ENCODE measurements around the gene MAP7D3.

The MAP7D3 gene

DNA sequence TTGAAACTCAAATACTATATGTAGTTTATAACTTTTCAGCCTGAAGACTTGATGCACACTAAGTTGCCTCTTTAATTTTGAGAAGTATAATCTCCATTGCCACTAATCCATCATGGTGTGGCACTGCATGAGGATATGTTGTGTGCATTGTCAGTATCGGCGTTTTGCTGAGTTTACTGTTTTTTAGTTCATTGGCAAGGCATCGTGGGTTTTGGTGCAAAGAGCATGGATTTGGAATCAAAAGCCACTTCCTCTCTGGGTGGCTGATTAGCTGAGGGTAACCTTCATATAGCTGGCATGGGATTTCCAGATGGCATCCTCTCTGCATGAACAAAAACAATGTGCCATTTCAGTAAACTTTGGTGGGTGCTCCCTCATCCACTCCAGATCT, 65.2 kb downstream of the MAP7D3 start:
- no peak for TF ChIP-seq TOX (CRISPR knock-in tag; IDR thresholded peaks at IDR 0.05; ENCODE audit: borderline replicate concordance)
- peak; percentile 25; the same call in 2 of the 3 replicates for ATAC-seq

GRCh38 chrX:136185401-136186022, 65.7 kb downstream of the MAP7D3 start:
- TF ChIP-seq, protein P1, sequence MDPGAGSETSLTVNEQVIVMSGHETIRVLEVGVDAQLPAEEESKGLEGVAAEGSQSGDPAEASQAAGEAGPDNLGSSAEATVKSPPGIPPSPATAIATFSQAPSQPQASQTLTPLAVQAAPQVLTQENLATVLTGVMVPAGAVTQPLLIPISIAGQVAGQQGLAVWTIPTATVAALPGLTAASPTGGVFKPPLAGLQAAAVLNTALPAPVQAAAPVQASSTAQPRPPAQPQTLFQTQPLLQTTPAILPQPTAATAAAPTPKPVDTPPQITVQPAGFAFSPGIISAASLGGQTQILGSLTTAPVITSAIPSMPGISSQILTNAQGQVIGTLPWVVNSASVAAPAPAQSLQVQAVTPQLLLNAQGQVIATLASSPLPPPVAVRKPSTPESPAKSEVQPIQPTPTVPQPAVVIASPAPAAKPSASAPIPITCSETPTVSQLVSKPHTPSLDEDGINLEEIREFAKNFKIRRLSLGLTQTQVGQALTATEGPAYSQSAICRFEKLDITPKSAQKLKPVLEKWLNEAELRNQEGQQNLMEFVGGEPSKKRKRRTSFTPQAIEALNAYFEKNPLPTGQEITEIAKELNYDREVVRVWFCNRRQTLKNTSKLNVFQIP (CRISPR knock-in tag; IDR thresholded peaks at IDR 0.05; ENCODE audit: borderline replicate concordance, low read depth): no peak
- TF ChIP-seq ISL1 (CRISPR knock-in tag; IDR thresholded peaks at IDR 0.05) (peak; percentile 10; the same call in 1 of the 2 replicates), ZC3H10 (CRISPR knock-in tag; IDR thresholded peaks at IDR 0.05) (no peak), ARNTL (CRISPR knock-in tag; IDR thresholded peaks at IDR 0.05; ENCODE audit: borderline replicate concordance, low read depth) (no peak)
- ATAC-seq: peak; percentile 94

- ATAC-seq: no peak
- TF ChIP-seq SNAI2 (CRISPR knock-in tag; IDR thresholded peaks at IDR 0.05) (no peak), CSRNP3 (CRISPR knock-in tag; IDR thresholded peaks at IDR 0.05) (no peak), ZFP30 (CRISPR knock-in tag; IDR thresholded peaks at IDR 0.05) (no peak), RARB (CRISPR knock-in tag; IDR thresholded peaks at IDR 0.05) (no peak), ESRRG (CRISPR knock-in tag; IDR thresholded peaks at IDR 0.05) (no peak), ZNF565 (CRISPR knock-in tag; conservative IDR thresholded peaks at IDR 0.05; ENCODE audit: low read depth) (no peak), CREB5 (CRISPR knock-in tag; IDR thresholded peaks at IDR 0.05; ENCODE audit: low read depth) (no peak), ISL1 (CRISPR knock-in tag; IDR thresholded peaks at IDR 0.05) (no peak), ZNF70 (CRISPR knock-in tag; IDR thresholded peaks at IDR 0.05) (no peak)
- TF ChIP-seq, protein P2, sequence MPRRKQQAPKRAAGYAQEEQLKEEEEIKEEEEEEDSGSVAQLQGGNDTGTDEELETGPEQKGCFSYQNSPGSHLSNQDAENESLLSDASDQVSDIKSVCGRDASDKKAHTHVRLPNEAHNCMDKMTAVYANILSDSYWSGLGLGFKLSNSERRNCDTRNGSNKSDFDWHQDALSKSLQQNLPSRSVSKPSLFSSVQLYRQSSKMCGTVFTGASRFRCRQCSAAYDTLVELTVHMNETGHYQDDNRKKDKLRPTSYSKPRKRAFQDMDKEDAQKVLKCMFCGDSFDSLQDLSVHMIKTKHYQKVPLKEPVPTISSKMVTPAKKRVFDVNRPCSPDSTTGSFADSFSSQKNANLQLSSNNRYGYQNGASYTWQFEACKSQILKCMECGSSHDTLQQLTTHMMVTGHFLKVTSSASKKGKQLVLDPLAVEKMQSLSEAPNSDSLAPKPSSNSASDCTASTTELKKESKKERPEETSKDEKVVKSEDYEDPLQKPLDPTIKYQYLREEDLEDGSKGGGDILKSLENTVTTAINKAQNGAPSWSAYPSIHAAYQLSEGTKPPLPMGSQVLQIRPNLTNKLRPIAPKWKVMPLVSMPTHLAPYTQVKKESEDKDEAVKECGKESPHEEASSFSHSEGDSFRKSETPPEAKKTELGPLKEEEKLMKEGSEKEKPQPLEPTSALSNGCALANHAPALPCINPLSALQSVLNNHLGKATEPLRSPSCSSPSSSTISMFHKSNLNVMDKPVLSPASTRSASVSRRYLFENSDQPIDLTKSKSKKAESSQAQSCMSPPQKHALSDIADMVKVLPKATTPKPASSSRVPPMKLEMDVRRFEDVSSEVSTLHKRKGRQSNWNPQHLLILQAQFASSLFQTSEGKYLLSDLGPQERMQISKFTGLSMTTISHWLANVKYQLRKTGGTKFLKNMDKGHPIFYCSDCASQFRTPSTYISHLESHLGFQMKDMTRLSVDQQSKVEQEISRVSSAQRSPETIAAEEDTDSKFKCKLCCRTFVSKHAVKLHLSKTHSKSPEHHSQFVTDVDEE (CRISPR knock-in tag; IDR thresholded peaks at IDR 0.05): no peak
These were observed 67.3 kb downstream of the MAP7D3 start for GRCh38 chrX:136183917-136184316.

DNA sequence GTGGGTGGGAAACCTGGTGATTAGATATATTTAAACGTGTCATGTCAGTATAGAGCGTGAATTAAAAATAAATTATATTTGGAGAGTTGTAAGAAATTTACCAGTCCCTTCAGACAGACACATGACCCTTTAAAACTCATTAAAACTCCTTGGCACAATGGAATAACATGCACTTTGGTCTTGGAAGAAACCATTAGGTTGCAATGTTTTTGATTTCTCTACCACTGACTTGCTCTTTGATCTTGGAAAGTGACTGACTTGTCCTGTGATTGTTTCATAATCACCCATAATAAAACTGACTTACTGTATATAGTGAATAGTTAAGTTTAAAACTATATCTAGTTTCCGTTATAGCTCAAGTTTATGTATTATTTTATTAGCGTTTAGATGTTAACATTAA, 68.0 kb downstream of the MAP7D3 start:
- no peak for TF ChIP-seq CSRNP3 (CRISPR knock-in tag; IDR thresholded peaks at IDR 0.05)
- TF ChIP-seq BACH2 (CRISPR knock-in tag; IDR thresholded peaks at IDR 0.05; ENCODE audit: borderline replicate concordance): no peak
- TF ChIP-seq ZFP3 (CRISPR knock-in tag; IDR thresholded peaks at IDR 0.05): no peak
- TF ChIP-seq CREB5 (CRISPR knock-in tag; IDR thresholded peaks at IDR 0.05; ENCODE audit: low read depth): no peak
- no peak for TF ChIP-seq SNAI2 (CRISPR knock-in tag; IDR thresholded peaks at IDR 0.05)
- ATAC-seq: no peak

Measured in SK-N-SH treated with all-trans-retinoic acid at 6 μM for 48 hours (cell line).